Activated naive CD8-positive, alpha-beta T cell treated with anti-CD3 and anti-CD28 coated beads, Interleukin-2, amount 50 U/mL, for 24 hours (primary cell): ENCODE measurements around the gene AK1.
A peak's percentile ranks its signal among the peaks of the same experiment; 100 is the strongest.
"Not testable (repeated sequence)": the region's sequence is repeated elsewhere in the genome, so short reads cannot be mapped to it uniquely, and the experiment has no call there.

Source experiments
- ATAC-seq: fragments of 150-1000 bp; cut with Tn5 transposase; one replicate; pipeline ENCODE4 v1.10.0; 2021
- DNase-seq: peaks from one replicate; pipeline ENCODE4 v3.0.0; 2021
- H3K27ac Mint-ChIP-seq: one replicate; pipeline ENCODE4 v1.8.0; 2021; ENCODE audit warnings: mild to moderate bottlenecking, mixed read lengths
- H3K27me3 Mint-ChIP-seq: one replicate; pipeline ENCODE4 v1.8.0; 2021; ENCODE audit warnings: mixed read lengths
- H3K36me3 Mint-ChIP-seq: one replicate; pipeline ENCODE4 v1.8.0; 2021; ENCODE audit warnings: low read depth, mixed read lengths
- H3K4me1 Mint-ChIP-seq: one replicate; pipeline ENCODE4 v1.8.0; 2021; ENCODE audit warnings: mixed read lengths
- H3K4me3 Mint-ChIP-seq: one replicate; pipeline ENCODE4 v1.8.0; 2021; ENCODE audit warnings: mild to moderate bottlenecking, moderate library complexity, mixed read lengths
- H3K9me3 Mint-ChIP-seq: one replicate; pipeline ENCODE4 v1.8.0; 2021; ENCODE audit warnings: mixed read lengths

The AK1 gene

DNA sequence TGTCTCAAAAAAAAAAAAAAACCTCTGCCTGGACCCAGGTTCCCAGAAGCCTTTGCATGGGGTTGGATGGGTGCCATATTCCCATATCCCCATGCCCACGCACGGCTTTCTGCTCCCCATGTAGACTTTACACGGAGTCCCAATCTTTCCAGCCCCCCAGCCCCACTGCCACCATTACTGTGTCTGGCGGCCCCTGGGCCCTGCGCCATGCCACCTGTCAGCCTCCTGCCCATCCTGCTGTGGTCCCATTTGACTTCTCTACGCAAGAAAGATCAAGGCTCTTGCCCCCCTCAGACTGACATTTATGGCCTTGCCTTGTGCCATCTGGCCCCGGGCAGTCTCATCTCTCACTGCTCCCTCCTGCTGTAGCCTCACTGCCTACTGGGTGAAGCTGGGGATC is 6.5 kb upstream of the AK1 start:
- Mint-ChIP-seq H3K27me3 (no peaks in the 10 kb centered on the region), H3K36me3 (peaks cover 31% of the 10 kb centered on the region), H3K27ac (no peak overlapping the region), H3K4me1 (peaks cover 4% of the 10 kb centered on the region), H3K4me3 (no peak overlapping the region), H3K9me3 (no peaks in the 10 kb centered on the region)
- ATAC-seq (no peak), DNase-seq (no peak)

DNA sequence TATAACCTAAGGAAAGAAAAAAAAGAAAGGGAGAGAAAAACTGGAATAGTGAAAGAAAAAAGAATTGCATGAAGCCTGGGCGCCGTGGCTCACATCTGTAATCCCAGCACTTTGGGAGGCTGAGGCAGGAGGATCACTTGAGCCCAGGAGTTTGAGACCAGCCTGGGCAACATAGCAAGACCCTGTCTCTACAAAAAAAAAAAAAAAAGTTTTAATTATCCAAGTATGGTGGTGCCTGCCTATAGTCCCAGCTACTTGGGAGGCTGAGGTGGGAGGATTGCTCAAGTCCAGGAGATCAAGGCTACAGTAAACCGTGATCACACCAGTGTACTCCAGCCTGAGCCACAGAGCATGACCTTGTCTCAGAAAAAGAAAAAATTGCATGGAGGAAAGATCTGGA is 4.2 kb upstream of the AK1 start:
- peaks cover 18% of the 10 kb centered on the region for H3K36me3 Mint-ChIP-seq
- not testable (repeated sequence) for H3K27ac Mint-ChIP-seq, H3K27me3 Mint-ChIP-seq, H3K4me3 Mint-ChIP-seq, ATAC-seq, H3K9me3 Mint-ChIP-seq, DNase-seq
- H3K4me1 Mint-ChIP-seq: peaks cover 11% of the 10 kb centered on the region

DNA sequence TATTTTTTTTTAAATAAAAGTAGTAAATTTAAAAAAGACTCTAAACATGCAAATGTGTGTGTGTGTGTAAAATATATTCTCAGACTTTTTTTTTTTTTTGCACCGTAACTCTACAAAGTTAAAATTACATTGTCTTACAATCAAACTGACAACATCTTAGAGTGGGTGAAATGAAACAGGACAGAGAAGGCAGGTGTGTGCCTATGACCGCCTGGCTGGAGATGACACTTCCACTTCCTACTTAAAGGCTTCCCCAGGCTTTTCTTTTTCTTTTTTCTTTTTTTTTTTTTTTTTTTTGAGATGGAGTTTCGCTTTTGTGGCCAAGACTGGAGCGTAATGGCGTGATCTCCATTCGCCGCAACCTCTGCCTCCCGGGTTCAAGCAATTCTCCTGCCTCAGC is 2.7 kb upstream of the AK1 start:
- Mint-ChIP-seq H3K27me3 (peaks cover 5% of the 10 kb centered on the region), H3K4me3 (no peak overlapping the region), H3K9me3 (no peaks in the 10 kb centered on the region), H3K36me3 (peaks cover 11% of the 10 kb centered on the region), H3K27ac (no peak overlapping the region), H3K4me1 (peaks cover 7% of the 10 kb centered on the region)
- no peak for ATAC-seq
- no peak for DNase-seq

DNA sequence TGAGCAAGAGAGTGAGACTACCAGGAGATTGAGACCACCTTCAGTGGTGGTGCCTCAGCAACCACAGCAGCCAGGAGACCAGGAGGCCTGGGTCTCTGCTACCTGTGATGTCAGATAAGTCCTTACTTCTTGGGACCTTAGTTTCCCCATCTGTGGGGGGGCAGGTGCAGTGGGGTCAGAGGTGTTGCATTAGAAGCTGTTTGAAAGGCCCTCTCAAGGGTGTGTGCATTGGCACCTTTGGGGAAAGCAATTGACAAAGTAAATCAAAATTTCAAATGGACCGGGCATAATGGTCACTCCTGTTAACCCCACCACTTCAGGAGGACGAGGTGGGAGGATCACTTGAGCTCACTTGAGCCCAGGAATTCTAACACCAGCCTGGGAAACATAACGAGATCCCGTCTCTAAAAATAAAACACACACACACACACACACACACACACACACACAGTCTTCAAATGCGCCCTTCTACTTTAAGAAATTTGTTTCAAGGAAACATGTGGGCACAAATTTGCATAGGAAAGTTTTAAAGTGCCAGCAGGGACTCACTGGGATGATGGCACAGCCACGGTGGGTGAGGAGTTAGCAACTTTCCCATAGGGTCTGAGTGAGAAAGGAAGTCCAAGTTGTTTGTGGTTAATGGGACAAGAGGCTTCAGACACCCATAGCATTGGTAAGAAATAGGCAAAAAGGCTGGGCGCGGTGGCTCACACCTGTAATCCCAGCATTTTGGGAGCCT is 1.3 kb upstream of the AK1 start:
- H3K36me3 Mint-ChIP-seq: peaks cover 2% of the 10 kb centered on the region
- H3K4me1 Mint-ChIP-seq: peaks cover 7% of the 10 kb centered on the region
- no peak for ATAC-seq
- DNase-seq: no peak
- peaks cover 5% of the 10 kb centered on the region for H3K27me3 Mint-ChIP-seq
- no peak overlapping the region for H3K27ac Mint-ChIP-seq
- H3K9me3 Mint-ChIP-seq: no peaks in the 10 kb centered on the region
- H3K4me3 Mint-ChIP-seq: no peak overlapping the region

DNA sequence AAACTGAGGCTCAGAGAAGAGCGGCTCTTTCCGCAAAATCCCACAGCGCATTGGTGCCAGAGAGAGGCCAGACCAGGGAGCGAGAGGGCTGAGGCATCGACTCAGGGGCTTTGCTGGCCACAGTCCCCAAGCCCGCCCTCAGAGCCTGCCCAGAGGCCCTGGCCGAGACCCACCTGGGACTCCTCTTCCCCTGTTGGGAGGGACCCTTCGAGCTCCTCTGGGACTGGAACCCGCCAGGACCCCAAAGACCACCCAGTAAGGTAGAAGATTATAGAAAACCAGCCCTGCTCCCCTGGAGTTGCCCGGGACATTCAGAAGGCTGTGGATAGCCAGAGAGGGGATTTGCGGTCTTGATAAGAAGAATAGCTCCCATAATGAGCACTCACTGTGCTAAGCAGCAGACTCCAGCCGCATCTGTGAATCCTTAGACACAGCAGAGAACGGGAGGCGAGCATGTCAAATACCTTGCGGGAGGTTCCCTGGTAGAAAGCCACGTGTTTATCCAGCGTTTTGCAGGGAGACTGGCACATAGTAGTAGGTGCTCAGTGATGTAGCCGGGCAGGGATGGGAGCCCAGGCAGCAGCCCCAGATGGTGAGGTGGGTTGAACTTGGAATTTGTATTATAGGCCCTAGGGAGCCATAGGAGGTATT is 651 bp upstream of the AK1 start:
- no peak for ATAC-seq

GRCh38 chr9:127876764-127877562 is 512 bp downstream of the AK1 start:
- Mint-ChIP-seq H3K4me3 (no peak overlapping the region), H3K27me3 (peaks cover 5% of the 10 kb centered on the region), H3K4me1 (peaks cover 7% of the 10 kb centered on the region), H3K9me3 (no peaks in the 10 kb centered on the region), H3K36me3 (peaks cover 2% of the 10 kb centered on the region), H3K27ac (no peak overlapping the region)
- ATAC-seq (no peak), DNase-seq (no peak)

More for the DNA sequence above, 651 bp upstream of the AK1 start:
- Mint-ChIP-seq H3K36me3 (peaks cover 2% of the 10 kb centered on the region), H3K4me1 (peaks cover 7% of the 10 kb centered on the region), H3K4me3 (no peak overlapping the region), H3K27me3 (peaks cover 5% of the 10 kb centered on the region), H3K9me3 (no peaks in the 10 kb centered on the region), H3K27ac (no peak overlapping the region)
- DNase-seq: no peak

- no peak overlapping the region for H3K4me3 Mint-ChIP-seq
- peaks cover 5% of the 10 kb centered on the region for H3K27me3 Mint-ChIP-seq
- H3K36me3 Mint-ChIP-seq: peaks cover 2% of the 10 kb centered on the region
- H3K27ac Mint-ChIP-seq: no peak overlapping the region
- ATAC-seq (no peak), DNase-seq (no peak)
- no peaks in the 10 kb centered on the region for H3K9me3 Mint-ChIP-seq
- H3K4me1 Mint-ChIP-seq: peaks cover 7% of the 10 kb centered on the region
Observed at GRCh38 chr9:127876026-127876763, 1.3 kb downstream of the AK1 start.

DNA sequence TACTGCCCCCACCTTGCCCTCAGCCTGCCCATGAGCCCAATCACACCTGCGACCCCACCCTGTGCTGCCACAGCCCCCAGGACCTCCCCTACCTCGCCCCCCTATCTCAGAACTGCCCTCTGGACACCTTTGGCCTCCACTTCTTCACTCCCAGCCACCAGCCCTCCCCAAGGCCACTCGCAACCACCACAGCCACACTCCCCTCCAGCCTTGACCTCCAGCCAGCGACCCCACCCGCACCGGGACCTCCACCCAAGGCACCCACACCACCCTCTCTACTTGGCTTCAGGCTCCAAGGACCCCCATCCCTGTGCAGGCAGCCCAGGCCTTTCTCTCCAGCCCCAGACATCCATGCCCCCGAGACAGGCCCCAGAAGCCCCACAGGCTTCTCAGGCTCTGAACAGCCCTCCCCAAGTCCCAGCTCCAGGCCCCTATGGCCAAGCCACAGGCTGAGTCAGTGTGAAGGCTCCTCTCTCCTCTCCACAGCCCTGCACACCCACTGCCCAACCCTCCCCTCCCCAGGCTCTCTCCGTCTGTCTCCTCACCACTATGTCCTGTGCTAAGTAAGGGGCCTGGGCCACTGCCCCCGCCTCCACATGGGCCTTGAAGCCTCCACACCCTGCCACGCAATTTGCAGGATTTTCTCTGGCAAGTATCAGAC is 2.0 kb downstream of the AK1 start:
- peaks cover 7% of the 10 kb centered on the region for H3K4me1 Mint-ChIP-seq
- H3K27me3 Mint-ChIP-seq: peaks cover 5% of the 10 kb centered on the region
- H3K36me3 Mint-ChIP-seq: peaks cover 2% of the 10 kb centered on the region
- no peak overlapping the region for H3K4me3 Mint-ChIP-seq
- DNase-seq (no peak), ATAC-seq (peak; percentile 8)
- H3K27ac Mint-ChIP-seq: no peak overlapping the region
- H3K9me3 Mint-ChIP-seq: no peaks in the 10 kb centered on the region

GRCh38 chr9:127874301-127875221 is 2.9 kb downstream of the AK1 start:
- H3K36me3 Mint-ChIP-seq: peaks cover 2% of the 10 kb centered on the region
- no peaks in the 10 kb centered on the region for H3K9me3 Mint-ChIP-seq
- H3K4me3 Mint-ChIP-seq: no peak overlapping the region
- no peak overlapping the region for H3K27ac Mint-ChIP-seq
- DNase-seq: no peak
- peaks cover 5% of the 10 kb centered on the region for H3K27me3 Mint-ChIP-seq
- no peak for ATAC-seq
- H3K4me1 Mint-ChIP-seq: peaks cover 7% of the 10 kb centered on the region

DNA sequence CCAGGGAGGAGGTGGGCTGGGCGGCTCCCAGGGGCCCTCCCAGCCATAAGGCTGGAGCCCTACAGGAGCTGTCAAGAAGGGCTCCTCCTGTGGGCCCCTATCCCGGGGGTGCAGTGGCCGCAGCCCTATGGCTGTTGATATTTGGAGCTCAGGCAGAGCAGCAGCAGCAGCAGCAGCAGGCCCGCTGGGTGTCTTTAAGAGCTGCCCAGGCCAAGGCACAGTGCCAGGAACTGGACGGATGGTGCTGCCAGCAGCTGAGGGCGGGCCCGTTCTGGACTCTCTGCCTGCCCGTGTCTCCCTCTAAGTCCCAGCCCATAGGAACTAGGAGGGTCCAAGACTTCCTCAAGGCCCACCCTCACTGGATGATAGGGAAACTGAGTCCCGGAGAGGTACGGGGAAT is 3.6 kb downstream of the AK1 start:
- no peaks in the 10 kb centered on the region for H3K9me3 Mint-ChIP-seq
- H3K27ac Mint-ChIP-seq: no peak overlapping the region
- H3K4me3 Mint-ChIP-seq: no peak overlapping the region
- peaks cover 5% of the 10 kb centered on the region for H3K27me3 Mint-ChIP-seq
- peaks cover 7% of the 10 kb centered on the region for H3K4me1 Mint-ChIP-seq
- ATAC-seq: no peak
- no peak for DNase-seq
- H3K36me3 Mint-ChIP-seq: no peaks in the 10 kb centered on the region

DNA sequence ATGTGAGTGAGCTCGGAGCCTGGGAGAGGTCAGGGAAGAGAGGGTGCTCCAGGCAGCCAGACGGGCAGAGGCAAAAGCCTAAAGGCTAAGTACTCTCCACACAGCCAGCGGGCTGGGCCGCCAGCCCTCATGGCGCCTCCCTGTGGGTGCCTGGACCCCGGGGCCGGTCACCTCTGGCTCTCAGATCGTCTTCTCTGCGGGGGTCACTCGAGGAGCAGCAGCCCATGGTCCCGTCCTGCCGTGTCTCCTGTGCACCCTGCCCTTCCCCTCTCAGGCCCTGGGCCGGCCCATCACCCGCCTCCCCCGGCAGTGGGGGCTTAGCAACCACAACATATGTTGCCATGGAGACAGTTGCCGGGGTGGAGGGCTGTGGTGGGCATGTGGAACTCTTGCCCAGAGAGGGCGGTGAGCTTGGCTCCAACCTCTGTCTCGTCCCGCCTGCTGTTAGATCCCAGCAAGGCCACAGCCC is 4.2 kb downstream of the AK1 start:
- Mint-ChIP-seq H3K4me3 (no peak overlapping the region), H3K4me1 (peaks cover 7% of the 10 kb centered on the region), H3K27ac (no peak overlapping the region), H3K9me3 (no peaks in the 10 kb centered on the region), H3K36me3 (no peaks in the 10 kb centered on the region), H3K27me3 (peaks cover 5% of the 10 kb centered on the region)
- no peak for DNase-seq
- no peak for ATAC-seq

- no peaks in the 10 kb centered on the region for H3K36me3 Mint-ChIP-seq
- peaks cover 5% of the 10 kb centered on the region for H3K4me1 Mint-ChIP-seq
- peaks cover 3% of the 10 kb centered on the region for H3K27me3 Mint-ChIP-seq
- no peaks in the 10 kb centered on the region for H3K9me3 Mint-ChIP-seq
- no peak overlapping the region for H3K27ac Mint-ChIP-seq
- no peak overlapping the region for H3K4me3 Mint-ChIP-seq
- ATAC-seq (no peak), DNase-seq (no peak)
Observed at GRCh38 chr9:127872369-127873222, 4.9 kb downstream of the AK1 start.
